ENCODE measurements around the gene WDR87.

DNA sequence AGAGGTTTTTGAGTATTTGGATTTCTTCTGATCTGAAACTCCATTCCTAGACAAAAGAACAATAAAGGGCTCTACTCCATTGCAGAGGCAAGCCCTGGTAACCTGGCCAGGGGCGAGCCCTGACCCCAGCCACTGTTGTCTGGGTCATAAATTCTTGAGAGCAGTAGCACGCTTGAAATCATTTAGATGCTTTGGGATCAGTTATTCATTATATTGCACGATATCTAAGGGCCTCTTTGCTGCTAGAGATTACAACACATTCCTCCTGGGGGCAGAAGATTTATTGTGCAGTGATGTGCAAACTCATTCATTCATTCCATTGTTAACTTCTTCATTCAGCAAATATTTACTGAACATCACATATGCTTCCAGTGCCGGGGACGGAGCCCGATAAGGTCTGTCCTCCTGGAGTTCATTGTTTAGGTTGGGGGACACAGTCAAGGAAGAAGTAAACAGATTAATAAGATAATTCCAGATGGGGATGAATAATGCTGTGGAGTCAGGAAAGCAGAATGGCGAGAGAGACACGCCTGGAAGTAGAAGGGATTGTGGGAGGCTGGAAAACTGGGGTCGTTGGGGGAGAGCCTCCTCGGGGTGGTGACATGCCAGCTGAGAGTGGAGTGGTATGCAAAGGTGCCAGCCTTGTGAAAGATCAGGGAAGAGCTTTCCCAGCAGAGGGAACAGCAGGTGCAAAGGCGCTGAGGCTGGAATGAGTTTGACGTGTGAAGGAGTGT, 35.6 kb upstream of the WDR87 start:
- no peak for TF ChIP-seq CTCF (IDR thresholded peaks at IDR 0.05)
- TF ChIP-seq POLR2A (IDR thresholded peaks at IDR 0.05), result no peak
